GM23338 (cell line): Measurements from ENCODE around the gene TNNI3K.

Source experiments
- CREB1 ChIP-seq: fragments of 250-450 bp; sonication (Bioruptor Pico); IDR thresholded peaks from 2 replicates; pipeline ENCODE4 v1.5.0; 2020; ENCODE audit warnings: low read depth, mild to moderate bottlenecking, moderate library complexity
- CTCF ChIP-seq, 2 experiments: fragments of 200-600 bp in 1 of 2; sonication (generic) in 1 of 2; conservative IDR thresholded peaks; 2 replicates each; pipeline versions ENCODE4 v1.5.1 to v1.6.1; 2016 to 2017; ENCODE audit warnings: antibody characterized with exemption in 2 of 2, low read depth in 2 of 2, mild to moderate bottlenecking in 2 of 2, moderate library complexity in 1 of 2
- ETS1 ChIP-seq: IDR thresholded peaks from 2 replicates; pipeline ENCODE4 v1.6.1; 2016; ENCODE audit warnings: antibody characterized with exemption
- EZH2 ChIP-seq: fragments of 200-600 bp; sonication (generic); IDR thresholded peaks from one replicate; pipeline ENCODE4 v1.8.0; 2017; ENCODE audit warnings: antibody characterized with exemption, mild to moderate bottlenecking, low read depth; ENCODE audit not compliant: unreplicated experiment
- EZH2phosphoT487 ChIP-seq: fragments of 200-600 bp; sonication (generic); IDR thresholded peaks from one replicate; pipeline ENCODE4 v1.8.1; 2018; ENCODE audit warnings: antibody characterized with exemption; ENCODE audit not compliant: unreplicated experiment
- JUNB ChIP-seq: IDR thresholded peaks from one replicate; pipeline ENCODE4 v1.6.1; 2016; ENCODE audit warnings: antibody characterized with exemption; ENCODE audit not compliant: unreplicated experiment
- NANOG ChIP-seq: IDR thresholded peaks from 2 replicates; pipeline ENCODE4 v1.6.1; 2016; ENCODE audit warnings: antibody characterized with exemption, borderline replicate concordance
- POLR2AphosphoS5 ChIP-seq: IDR thresholded peaks from 2 replicates; pipeline ENCODE4 v1.6.1; 2016; ENCODE audit warnings: antibody characterized with exemption, low read depth
- REST ChIP-seq: IDR thresholded peaks from one replicate; pipeline ENCODE4 v1.6.1; 2018; ENCODE audit warnings: antibody characterized with exemption; ENCODE audit not compliant: unreplicated experiment
- STAT1 ChIP-seq: IDR thresholded peaks from one replicate; pipeline ENCODE4 v1.6.1; 2016; ENCODE audit warnings: antibody characterized with exemption; ENCODE audit not compliant: unreplicated experiment
- ZNF114 ChIP-seq: fragments of 250-450 bp; sonication (Bioruptor Pico); IDR thresholded peaks from 2 replicates; pipeline ENCODE4 v1.5.0; 2020; ENCODE audit warnings: mild to moderate bottlenecking, moderate library complexity
- ZNF331 ChIP-seq: fragments of 250-450 bp; sonication (Bioruptor Pico); IDR thresholded peaks from 2 replicates; pipeline ENCODE4 v1.5.0; 2020; ENCODE audit warnings: low read depth, mild to moderate bottlenecking, moderate library complexity

GRCh38 chr1:74415935-74416334 lies 180.7 kb downstream of the TNNI3K start:
- TF ChIP-seq ZNF331 (CRISPR knock-in tag) = no peak
- no peak for TF ChIP-seq CTCF (conservative IDR thresholded peaks at IDR 0.05; ENCODE audit: low read depth in 2 of 2)
- TF ChIP-seq POLR2AphosphoS5 = no peak
- no peak for TF ChIP-seq EZH2
- TF ChIP-seq NANOG = no peak
- TF ChIP-seq ETS1 = no peak
- TF ChIP-seq REST = no peak
- no peak for TF ChIP-seq JUNB
- no peak for TF ChIP-seq CREB1
- TF ChIP-seq ZNF114 (CRISPR knock-in tag) = no peak
- no peak for TF ChIP-seq EZH2phosphoT487
- no peak for TF ChIP-seq STAT1
